ENCODE data around the gene RMDN2. TPM values are rescaled to one million over a fixed set of nuclear protein-coding genes. Genes with fewer than 3 reads are reported as not detected.

RMDN2 gene
- total RNA-seq, 5 donors from 2014 or later (not counting 1 experiment from before 2014, with no cell fraction given) = 2.4 to 5.0 (median 3.5) TPM

DNA sequence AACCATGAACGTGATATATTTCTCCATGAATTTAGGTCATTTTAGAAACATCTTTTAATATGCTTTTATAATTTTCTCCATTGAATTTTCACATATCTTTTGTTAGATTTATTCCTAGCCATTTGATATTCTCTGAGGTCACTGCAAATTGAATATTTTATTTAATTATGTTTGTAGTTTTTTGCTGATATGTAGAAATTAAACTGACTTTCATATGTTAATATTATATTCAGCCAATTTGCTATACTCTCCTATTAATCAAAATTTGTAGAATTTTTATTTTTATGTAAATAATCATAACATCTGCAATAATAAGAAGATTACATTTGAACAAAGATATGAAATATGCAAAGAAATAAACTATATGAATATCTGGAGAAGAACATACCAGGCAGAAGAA is 46.9 kb downstream of the RMDN2 start:
- no peaks in the 10 kb centered on the region for H3K36me3 ChIP-seq (ENCODE audit: control insufficient read depth in 2 of 2, extremely low read depth in 1 of 2, insufficient read depth in 1 of 2, low read length in 1 of 2)
- no peak overlapping the region for H3K4me3 ChIP-seq (ENCODE audit: control insufficient read depth in 1 of 2, extremely low read depth in 1 of 2, low read length in 1 of 2)
- Mint-ChIP-seq H3K27ac (no peak overlapping the region), H3K4me3 (no peak overlapping the region), H3K27me3 (no peaks in the 10 kb centered on the region), H3K36me3 (peaks cover 8% of the 10 kb centered on the region), H3K4me1 (peaks cover 0 to 3% (median 0%) of the 10 kb centered on the region in 3 donors), H3K9me3 (peaks cover 0 to 3% (median 2%) of the 10 kb centered on the region in 3 donors)
- WGBS (ENCODE audit: insufficient coverage) = no CpG with 5 or more reads among the region's 1 CpG
- no peaks in the 10 kb centered on the region for H3K27me3 ChIP-seq (replicated peaks in 1 of 2; ENCODE audit: control insufficient read depth in 2 of 2, extremely low read depth in 1 of 2, insufficient read depth in 2 of 2, low read length in 1 of 2)
- H3K9me3 ChIP-seq = no peaks in the 10 kb centered on the region
- no peak for DNase-seq
- no peak overlapping the region for H3K27ac ChIP-seq (ENCODE audit: low read length)
- CTCF ChIA-PET = no interaction called here
- ATAC-seq (replicated peaks in 1 of 4) = no peak
- H3K4me1 ChIP-seq (ENCODE audit: control insufficient read depth in 1 of 2, extremely low read depth in 1 of 2, insufficient read depth in 2 of 2, low read length in 2 of 2) = no peaks in the 10 kb centered on the region
- POLR2A ChIA-PET = no interaction called here

DNA sequence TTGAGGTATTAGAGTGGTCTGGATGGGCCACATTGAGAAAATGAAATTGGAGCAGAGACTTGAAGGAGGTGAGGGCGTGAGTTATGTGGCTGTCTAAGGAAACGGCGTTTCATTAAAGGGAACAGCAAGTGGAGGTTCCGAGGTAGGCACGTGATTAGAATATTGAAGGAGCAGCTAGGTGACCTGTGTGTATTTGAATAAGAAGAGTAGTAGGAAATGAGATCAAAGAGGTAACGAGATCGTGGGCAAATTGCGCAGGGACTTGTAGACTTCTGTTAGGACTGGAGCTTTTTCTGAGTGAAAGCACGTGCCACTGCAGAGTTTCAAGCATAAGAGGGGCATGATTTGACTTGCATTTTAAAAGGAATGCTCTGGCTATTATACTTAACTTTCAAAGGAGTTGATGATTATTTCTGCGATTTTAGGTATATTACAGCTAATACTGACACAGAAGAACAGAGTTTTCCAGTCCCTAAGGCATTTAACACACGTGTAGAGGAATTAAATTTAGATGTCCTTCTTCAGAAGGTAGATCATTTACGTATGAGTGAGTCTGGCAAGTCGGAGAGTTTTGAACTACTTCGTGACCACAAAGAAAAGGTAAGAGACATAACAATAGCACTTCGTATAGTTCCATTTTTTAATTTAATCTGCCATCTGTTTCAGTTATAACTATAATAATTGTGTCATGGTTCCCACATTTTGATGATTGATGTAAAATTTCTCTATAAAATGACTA is 48.7 kb downstream of the RMDN2 start:
- H3K36me3 Mint-ChIP-seq = peaks cover 8% of the 10 kb centered on the region
- CTCF ChIA-PET = interaction anchor here in 1 of 2 donors (1.1 kb wide), 1 partner anchor 534 kb away, joined by 4 read pairs; no protein-coding TSS in a partner anchor
- POLR2A ChIA-PET = interaction anchor here in 1 of 2 donors (0.7 kb wide), 1 partner anchor 106 kb away, joined by 4 read pairs; no protein-coding TSS in a partner anchor
- Histone ChIP-seq H3K4me1 (ENCODE audit: control insufficient read depth in 1 of 2, extremely low read depth in 1 of 2, insufficient read depth in 2 of 2, low read length in 2 of 2) (no peaks in the 10 kb centered on the region), H3K27me3 (replicated peaks in 1 of 2; ENCODE audit: control insufficient read depth in 2 of 2, extremely low read depth in 1 of 2, insufficient read depth in 2 of 2, low read length in 1 of 2) (no peaks in the 10 kb centered on the region), H3K4me3 (ENCODE audit: control insufficient read depth in 1 of 2, extremely low read depth in 1 of 2, low read length in 1 of 2) (no peak overlapping the region), H3K27ac (ENCODE audit: low read length) (no peak overlapping the region), H3K9me3 (no peaks in the 10 kb centered on the region), H3K36me3 (ENCODE audit: control insufficient read depth in 2 of 2, extremely low read depth in 1 of 2, insufficient read depth in 1 of 2, low read length in 1 of 2) (no peaks in the 10 kb centered on the region)
- DNase-seq (no peak), ATAC-seq (replicated peaks in 1 of 4) (no peak)
- no peak overlapping the region for H3K4me3 Mint-ChIP-seq
- no peak overlapping the region for H3K27ac Mint-ChIP-seq
- H3K4me1 Mint-ChIP-seq = peaks cover 0 to 3% (median 0%) of the 10 kb centered on the region in 3 donors
- 95% methylated on average over 8 of the region's 15 CpGs for WGBS (ENCODE audit: insufficient coverage)
- no peaks in the 10 kb centered on the region for H3K9me3 Mint-ChIP-seq
- H3K27me3 Mint-ChIP-seq = no peaks in the 10 kb centered on the region

DNA sequence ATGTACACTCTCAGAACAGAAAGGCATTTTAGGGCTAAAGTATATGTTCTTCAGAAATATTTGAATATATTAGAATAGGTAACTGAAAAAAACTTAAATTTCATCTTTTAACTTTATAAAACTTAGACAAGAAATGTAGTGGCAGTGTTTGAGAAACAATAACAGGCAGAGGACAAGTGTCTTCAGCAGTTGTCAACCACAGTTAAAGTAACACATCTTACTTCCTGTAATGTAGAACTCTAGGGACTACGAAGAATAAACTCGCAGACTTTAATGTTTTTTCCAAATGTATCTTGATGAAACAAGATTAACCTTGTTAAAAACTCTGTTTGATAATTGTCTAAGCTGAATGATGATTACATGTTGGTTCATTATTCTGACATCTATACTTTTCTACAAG is 50.7 kb downstream of the RMDN2 start:
- Histone ChIP-seq H3K36me3 (ENCODE audit: control insufficient read depth in 2 of 2, extremely low read depth in 1 of 2, insufficient read depth in 1 of 2, low read length in 1 of 2) (no peaks in the 10 kb centered on the region), H3K27me3 (replicated peaks in 1 of 2; ENCODE audit: control insufficient read depth in 2 of 2, extremely low read depth in 1 of 2, insufficient read depth in 2 of 2, low read length in 1 of 2) (no peaks in the 10 kb centered on the region), H3K27ac (ENCODE audit: low read length) (no peak overlapping the region), H3K4me1 (ENCODE audit: control insufficient read depth in 1 of 2, extremely low read depth in 1 of 2, insufficient read depth in 2 of 2, low read length in 2 of 2) (no peaks in the 10 kb centered on the region), H3K9me3 (no peaks in the 10 kb centered on the region), H3K4me3 (ENCODE audit: control insufficient read depth in 1 of 2, extremely low read depth in 1 of 2, low read length in 1 of 2) (no peak overlapping the region)
- no peak for DNase-seq
- no peaks in the 10 kb centered on the region for H3K9me3 Mint-ChIP-seq
- H3K4me3 Mint-ChIP-seq = no peak overlapping the region
- no CpG with 5 or more reads among the region's 2 CpGs for WGBS (ENCODE audit: insufficient coverage)
- POLR2A ChIA-PET = no interaction called here
- no peak overlapping the region for H3K27ac Mint-ChIP-seq
- H3K36me3 Mint-ChIP-seq = peaks cover 8% of the 10 kb centered on the region
- no peak for ATAC-seq (replicated peaks in 1 of 4)
- CTCF ChIA-PET = no interaction called here
- peaks cover 0 to 3% (median 0%) of the 10 kb centered on the region in 3 donors for H3K4me1 Mint-ChIP-seq
- no peaks in the 10 kb centered on the region for H3K27me3 Mint-ChIP-seq

DNA sequence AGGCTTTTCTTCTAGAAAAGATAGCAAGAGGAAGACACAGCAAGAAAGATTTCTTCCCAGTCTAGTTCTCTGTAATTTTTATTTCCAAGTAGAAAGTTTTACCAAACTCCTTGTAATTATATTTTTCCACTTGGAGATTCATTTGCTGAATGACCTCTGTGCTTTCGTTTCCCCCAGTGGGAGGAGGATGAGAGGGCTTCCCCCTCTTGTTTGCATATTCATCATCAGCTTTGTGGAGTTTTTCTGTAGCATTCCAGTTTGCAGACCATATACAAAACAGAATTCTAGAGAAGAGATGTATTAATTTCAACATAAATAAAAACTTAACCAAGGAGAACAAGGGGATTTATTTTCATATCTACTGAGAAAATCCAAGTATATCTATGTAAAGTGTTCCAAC is 51.3 kb downstream of the RMDN2 start:
- H3K4me3 ChIP-seq (ENCODE audit: control insufficient read depth in 1 of 2, extremely low read depth in 1 of 2, low read length in 1 of 2) = no peak overlapping the region
- ChIA-PET POLR2A (no interaction called here), CTCF (no interaction called here)
- WGBS (ENCODE audit: insufficient coverage) = no CpG with 5 or more reads among the region's 1 CpG
- H3K4me1 Mint-ChIP-seq = peaks cover 0 to 3% (median 0%) of the 10 kb centered on the region in 3 donors
- no peaks in the 10 kb centered on the region for H3K9me3 ChIP-seq
- no peaks in the 10 kb centered on the region for H3K27me3 Mint-ChIP-seq
- no peak overlapping the region for H3K27ac ChIP-seq (ENCODE audit: low read length)
- no peak overlapping the region for H3K4me3 Mint-ChIP-seq
- no peaks in the 10 kb centered on the region for H3K9me3 Mint-ChIP-seq
- no peaks in the 10 kb centered on the region for H3K27me3 ChIP-seq (replicated peaks in 1 of 2; ENCODE audit: control insufficient read depth in 2 of 2, extremely low read depth in 1 of 2, insufficient read depth in 2 of 2, low read length in 1 of 2)
- peaks cover 8% of the 10 kb centered on the region for H3K36me3 Mint-ChIP-seq
- no peak overlapping the region for H3K27ac Mint-ChIP-seq
- DNase-seq (no peak), ATAC-seq (replicated peaks in 1 of 4) (no peak)
- H3K4me1 ChIP-seq (ENCODE audit: control insufficient read depth in 1 of 2, extremely low read depth in 1 of 2, insufficient read depth in 2 of 2, low read length in 2 of 2) = no peaks in the 10 kb centered on the region
- H3K36me3 ChIP-seq (ENCODE audit: control insufficient read depth in 2 of 2, extremely low read depth in 1 of 2, insufficient read depth in 1 of 2, low read length in 1 of 2) = no peaks in the 10 kb centered on the region

DNA sequence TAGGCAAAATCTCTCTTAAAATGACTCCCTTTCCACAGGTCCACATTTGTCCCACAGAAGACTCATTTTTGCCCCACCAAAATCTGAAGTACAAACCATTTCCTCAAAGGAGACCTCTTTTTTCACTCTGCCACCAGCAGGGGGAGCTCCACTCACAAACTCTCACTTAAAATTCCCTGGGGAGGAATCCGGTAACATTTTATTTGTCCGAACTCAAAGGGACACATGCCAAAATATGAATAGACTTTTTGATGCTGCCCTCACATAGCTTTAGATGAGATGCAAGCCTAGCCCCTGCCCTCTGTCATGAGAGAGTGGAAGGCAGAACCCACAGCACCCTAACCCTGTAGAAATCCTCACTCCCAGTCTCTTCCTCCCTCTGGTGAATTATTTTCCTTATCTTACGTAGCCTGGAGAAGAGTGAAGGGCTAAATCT is 57.1 kb downstream of the RMDN2 start:
- no peak overlapping the region for H3K4me3 Mint-ChIP-seq
- H3K27ac Mint-ChIP-seq = no peak overlapping the region
- no peak for ATAC-seq (replicated peaks in 1 of 4)
- no CpG with 5 or more reads among the region's 3 CpGs for whole genome bisulfite sequencing (ENCODE audit: insufficient coverage)
- H3K9me3 Mint-ChIP-seq = no peaks in the 10 kb centered on the region
- Histone ChIP-seq H3K4me3 (ENCODE audit: control insufficient read depth in 1 of 2, extremely low read depth in 1 of 2, low read length in 1 of 2) (no peak overlapping the region), H3K9me3 (no peaks in the 10 kb centered on the region), H3K27me3 (replicated peaks in 1 of 2; ENCODE audit: control insufficient read depth in 2 of 2, extremely low read depth in 1 of 2, insufficient read depth in 2 of 2, low read length in 1 of 2) (no peaks in the 10 kb centered on the region), H3K36me3 (ENCODE audit: control insufficient read depth in 2 of 2, extremely low read depth in 1 of 2, insufficient read depth in 1 of 2, low read length in 1 of 2) (no peaks in the 10 kb centered on the region), H3K27ac (ENCODE audit: low read length) (no peak overlapping the region), H3K4me1 (ENCODE audit: control insufficient read depth in 1 of 2, extremely low read depth in 1 of 2, insufficient read depth in 2 of 2, low read length in 2 of 2) (no peaks in the 10 kb centered on the region)
- DNase-seq = peak in 29 of 35 experiments; percentile 4 to 71 (median 34)
- ChIA-PET CTCF (interaction anchor here in 1 of 2 donors (0.6 to 1.0 kb wide), 6 partner anchors 11 to 591 kb away, joined by 3 to 10 read pairs (median 4); no protein-coding TSS in a partner anchor), POLR2A (no interaction called here)
- peaks cover 0 to 4% of the 10 kb centered on the region in 2 donors for H3K27me3 Mint-ChIP-seq
- peaks cover 12% of the 10 kb centered on the region for H3K36me3 Mint-ChIP-seq
- H3K4me1 Mint-ChIP-seq = peaks cover 0 to 7% (median 4%) of the 10 kb centered on the region in 3 donors

DNA sequence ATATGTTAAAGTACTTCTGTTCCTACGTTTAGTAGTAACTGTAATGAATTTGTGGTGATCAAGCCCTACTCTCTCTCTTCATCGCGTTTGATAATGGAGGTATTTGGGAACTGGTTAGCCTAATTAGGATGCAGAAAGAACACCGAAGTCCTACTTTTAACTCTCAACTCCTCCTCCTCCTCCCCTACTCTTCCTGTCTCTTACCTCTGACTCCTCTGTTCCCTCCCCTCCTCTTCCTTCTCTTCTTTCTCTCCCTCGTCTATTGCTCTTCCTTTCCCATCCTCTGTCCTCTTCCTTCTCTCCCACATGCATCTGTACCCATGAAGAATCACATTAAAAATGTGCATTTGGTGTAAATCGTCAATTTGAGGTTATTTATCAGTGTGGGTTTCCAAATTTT is 57.8 kb downstream of the RMDN2 start:
- no peaks in the 10 kb centered on the region for H3K4me1 ChIP-seq (ENCODE audit: control insufficient read depth in 1 of 2, extremely low read depth in 1 of 2, insufficient read depth in 2 of 2, low read length in 2 of 2)
- Mint-ChIP-seq H3K4me3 (no peak overlapping the region), H3K27me3 (peaks cover 0 to 4% of the 10 kb centered on the region in 2 donors), H3K4me1 (peaks cover 0 to 7% (median 4%) of the 10 kb centered on the region in 3 donors), H3K27ac (no peak overlapping the region), H3K9me3 (no peaks in the 10 kb centered on the region), H3K36me3 (peaks cover 16% of the 10 kb centered on the region)
- no peaks in the 10 kb centered on the region for H3K36me3 ChIP-seq (ENCODE audit: control insufficient read depth in 2 of 2, extremely low read depth in 1 of 2, insufficient read depth in 1 of 2, low read length in 1 of 2)
- H3K27ac ChIP-seq (ENCODE audit: low read length) = no peak overlapping the region
- no peaks in the 10 kb centered on the region for H3K9me3 ChIP-seq
- WGBS (ENCODE audit: insufficient coverage) = 60% methylated on average over 1 of the region's 6 CpGs
- ATAC-seq (replicated peaks in 1 of 4) (no peak), DNase-seq (no peak)
- POLR2A ChIA-PET = no interaction called here
- H3K27me3 ChIP-seq (replicated peaks in 1 of 2; ENCODE audit: control insufficient read depth in 2 of 2, extremely low read depth in 1 of 2, insufficient read depth in 2 of 2, low read length in 1 of 2) = no peaks in the 10 kb centered on the region
- CTCF ChIA-PET = no interaction called here
- no peak overlapping the region for H3K4me3 ChIP-seq (ENCODE audit: control insufficient read depth in 1 of 2, extremely low read depth in 1 of 2, low read length in 1 of 2)

All from T-cell (primary cell).